H9 (cell line): ENCODE measurements around the gene LAX1. TPM values are rescaled to one million over a fixed set of nuclear protein-coding genes. Genes with fewer than 3 reads are reported as not detected.
A peak's percentile ranks its signal among the peaks of the same experiment; 100 is the strongest.

Source experiments
- DNase-seq: peaks from one replicate; pipeline ENCODE4 v3.0.0-alpha.2; 2017
- H2AFZ ChIP-seq: one replicate; pipeline ENCODE4 v1.6.1; 2013; ENCODE audit warnings: mild to moderate bottlenecking, low read length, control low read depth, moderate library complexity
- H2AK5ac ChIP-seq: 2 replicates; pipeline ENCODE4 v1.6.1; 2013; ENCODE audit warnings: low read length, control low read depth, mixed read lengths; ENCODE audit not compliant: insufficient read length
- H2BK120ac ChIP-seq: one replicate; pipeline ENCODE4 v1.6.1; 2013; ENCODE audit warnings: low read depth, mild to moderate bottlenecking, low read length, control low read depth, inconsistent platforms; ENCODE audit not compliant: poor library complexity, severe bottlenecking
- H2BK12ac ChIP-seq: 2 replicates; pipeline ENCODE4 v1.6.1; 2013; ENCODE audit warnings: low read length, control low read depth, mixed read lengths, low read depth; ENCODE audit not compliant: insufficient read length
- H2BK15ac ChIP-seq: 2 replicates; pipeline ENCODE4 v1.6.1; 2013; ENCODE audit warnings: low read depth, low read length, control low read depth
- H2BK20ac ChIP-seq: one replicate; pipeline ENCODE4 v1.6.1; 2013; ENCODE audit warnings: low read depth, mild to moderate bottlenecking, low read length, control low read depth, inconsistent platforms; ENCODE audit not compliant: poor library complexity, severe bottlenecking
- H2BK5ac ChIP-seq: 2 replicates; pipeline ENCODE4 v1.6.1; 2013; ENCODE audit warnings: low read length, control low read depth, mixed read lengths; ENCODE audit not compliant: insufficient read length
- H3K14ac ChIP-seq: 2 replicates; pipeline ENCODE4 v1.6.1; 2013; ENCODE audit warnings: low read length, control low read depth; ENCODE audit not compliant: insufficient read depth
- H3K18ac ChIP-seq: 2 replicates; pipeline ENCODE4 v1.6.1; 2013; ENCODE audit warnings: low read depth, mild to moderate bottlenecking, mixed read lengths, low read length, control low read depth; ENCODE audit not compliant: insufficient read length
- H3K23ac ChIP-seq: 2 replicates; pipeline ENCODE4 v1.6.1; 2013; ENCODE audit warnings: low read length, control low read depth, mixed read lengths, low read depth; ENCODE audit not compliant: insufficient read length
- H3K23me2 ChIP-seq: 2 replicates; pipeline ENCODE4 v1.6.1; 2013; ENCODE audit warnings: low read depth, mild to moderate bottlenecking, mixed read lengths, low read length, control low read depth; ENCODE audit not compliant: insufficient read length, poor library complexity, severe bottlenecking
- H3K27ac ChIP-seq: 2 replicates; pipeline ENCODE4 v1.5.1; 2013; ENCODE audit warnings: low read length, control low read depth, mixed read lengths, low read depth; ENCODE audit not compliant: insufficient read length
- H3K27me3 ChIP-seq: 2 replicates; pipeline ENCODE4 v1.6.1; 2013; ENCODE audit warnings: low read length, control low read depth, inconsistent platforms; ENCODE audit not compliant: insufficient read depth
- H3K4ac ChIP-seq: 2 replicates; pipeline ENCODE4 v1.6.1; 2013; ENCODE audit warnings: low read depth, mild to moderate bottlenecking, control low read depth, inconsistent platforms, low read length, moderate library complexity
- H3K4me1 ChIP-seq: 2 replicates; pipeline ENCODE4 v1.6.1; 2013; ENCODE audit warnings: low read length, control low read depth, inconsistent platforms; ENCODE audit not compliant: insufficient read depth
- H3K4me2 ChIP-seq: 2 replicates; pipeline ENCODE4 v1.6.1; 2013; ENCODE audit warnings: low read length, control low read depth, mixed read lengths; ENCODE audit not compliant: insufficient read length, insufficient read depth
- H3K56ac ChIP-seq: 2 replicates; pipeline ENCODE4 v1.6.1; 2013; ENCODE audit warnings: low read depth, mild to moderate bottlenecking, mixed read lengths, low read length, control low read depth; ENCODE audit not compliant: insufficient read length
- H3K79me1 ChIP-seq: 2 replicates; pipeline ENCODE4 v1.6.1; 2013; ENCODE audit warnings: low read depth, mild to moderate bottlenecking, moderate library complexity, low read length, control low read depth, inconsistent platforms; ENCODE audit not compliant: insufficient read depth, poor library complexity, severe bottlenecking
- H3K79me2 ChIP-seq: 2 replicates; pipeline ENCODE4 v1.6.1; 2013; ENCODE audit warnings: low read length, control low read depth, inconsistent platforms; ENCODE audit not compliant: insufficient read depth
- H3K9ac ChIP-seq: 2 replicates; pipeline ENCODE4 v1.6.1; 2013; ENCODE audit warnings: low read length, control low read depth, mixed read lengths; ENCODE audit not compliant: insufficient read length; ENCODE audit errors: extremely low read depth
- H3K9me3 ChIP-seq: one replicate; pipeline ENCODE4 v1.6.1; 2013; ENCODE audit warnings: low read depth, low read length, inconsistent platforms; ENCODE audit not compliant: control insufficient read depth
- H3T11ph ChIP-seq: one replicate; pipeline ENCODE4 v1.6.1; 2013; ENCODE audit warnings: mild to moderate bottlenecking, low read length, control low read depth, inconsistent platforms
- H4K20me1 ChIP-seq: one replicate; pipeline ENCODE4 v1.6.1; 2013; ENCODE audit not compliant: control insufficient read depth, insufficient read length, insufficient read depth
- H4K5ac ChIP-seq: 2 replicates; pipeline ENCODE4 v1.6.1; 2013; ENCODE audit warnings: low read depth, mild to moderate bottlenecking, mixed read lengths, low read length, control low read depth; ENCODE audit not compliant: insufficient read length
- H4K8ac ChIP-seq: replicated peaks from 2 replicates; pipeline ENCODE4 v1.6.1; 2013; ENCODE audit warnings: low read length, control low read depth, mixed read lengths, low read depth; ENCODE audit not compliant: insufficient read length
- H4K91ac ChIP-seq: 2 replicates; pipeline ENCODE4 v1.6.1; 2013; ENCODE audit warnings: low read depth, mild to moderate bottlenecking, moderate library complexity, mixed read lengths, low read length, control low read depth; ENCODE audit not compliant: insufficient read length
- H3K27ac Mint-ChIP-seq, 3 experiments: 2 replicates in 2 of 3; 3 replicates in 1 of 3; pipeline ENCODE4 v1.8.0; 2020 to 2021; ENCODE audit warnings: mixed read lengths in 3 of 3, mild to moderate bottlenecking in 1 of 3, moderate library complexity in 1 of 3
- H3K27me3 Mint-ChIP-seq: 2 replicates; pipeline ENCODE4 v1.8.0; 2021; ENCODE audit warnings: low read depth, mild to moderate bottlenecking, moderate library complexity, mixed read lengths
- H3K36me3 Mint-ChIP-seq, 3 experiments: 2 replicates in 2 of 3; 3 replicates in 1 of 3; pipeline ENCODE4 v1.8.0; 2020 to 2021; ENCODE audit warnings: low read depth in 3 of 3, mixed read lengths in 3 of 3; ENCODE audit not compliant: insufficient read depth in 1 of 3
- H3K4me1 Mint-ChIP-seq, 2 experiments: 2 replicates each; pipeline ENCODE4 v1.8.0; 2020; ENCODE audit warnings: mixed read lengths in 2 of 2
- H3K4me3 Mint-ChIP-seq, 2 experiments: 2 replicates in 1 of 2; 3 replicates in 1 of 2; pipeline ENCODE4 v1.8.0; 2020 to 2021; ENCODE audit warnings: mild to moderate bottlenecking in 2 of 2, mixed read lengths in 2 of 2, moderate library complexity in 1 of 2
- H3K9me3 Mint-ChIP-seq, 2 experiments: 2 replicates in 1 of 2; 3 replicates in 1 of 2; pipeline ENCODE4 v1.8.0; 2020; ENCODE audit warnings: mild to moderate bottlenecking in 2 of 2, mixed read lengths in 2 of 2, moderate library complexity in 1 of 2
- CTCF ChIP-seq: fragments of 200-600 bp; sonication (generic); conservative IDR thresholded peaks from 3 replicates; pipeline ENCODE4 v1.8.0; 2021; ENCODE audit warnings: antibody characterized with exemption, mild to moderate bottlenecking
- WGBS: extraction: QIAGEN DNeasy Blood & Tissue Kit; methylation state at CpG from one replicate; pipeline ENCODE4 v1.1.7; 2013; ENCODE audit warnings: missing lambda C conversion rate, low lambda C conversion rate, mixed read lengths; ENCODE audit not compliant: insufficient read length; ENCODE audit errors: extremely low coverage; 5-methylcytosine and 5-hydroxymethylcytosine counted together
- long read RNA-seq: library from polyadenylated mRNA; unstranded; transcript quantifications from one replicate; pipeline ENCODE4 v2.0.0, GENCODE V29; 2020
- total RNA-seq: library from RNA; stranded (reverse); gene quantifications from 2 replicates; pipeline ENCODE4 v1.2.1, GENCODE V29; 2021

Gene LAX1
- not detected in 2 replicates for total RNA-seq
- long read RNA-seq: 0 reads

- Histone ChIP-seq H3K79me2 (no peaks in the 10 kb centered on the region), H3K27ac (no peak within 1 kb of the TSS), H3K23me2 (no peaks in the 10 kb centered on the region), H4K8ac (no peak within 1 kb of the TSS), H3T11ph (no peak within 1 kb of the TSS), H3K4ac (no peak within 1 kb of the TSS), H3K4me1 (no peaks in the 10 kb centered on the region), H3K9ac (no peak within 1 kb of the TSS), H3K56ac (no peak within 1 kb of the TSS), H3K23ac (no peak within 1 kb of the TSS), H4K20me1 (no peaks in the 10 kb centered on the region), H2AFZ (no peak within 1 kb of the TSS), H3K79me1 (no peaks in the 10 kb centered on the region), H3K27me3 (no peaks in the 10 kb centered on the region), H2AK5ac (no peak within 1 kb of the TSS), H2BK12ac (no peak within 1 kb of the TSS), H3K9me3 (no peaks in the 10 kb centered on the region), H2BK20ac (no peak within 1 kb of the TSS), H3K18ac (no peak within 1 kb of the TSS), H2BK5ac (no peak within 1 kb of the TSS), H2BK120ac (no peak within 1 kb of the TSS), H4K5ac (no peak within 1 kb of the TSS), H3K14ac (no peak within 1 kb of the TSS), H3K4me2 (no peak within 1 kb of the TSS), H4K91ac (no peak within 1 kb of the TSS), H2BK15ac (no peak within 1 kb of the TSS)
- DNase-seq: no peak
- Mint-ChIP-seq H3K36me3 (no peaks in the 10 kb centered on the region), H3K9me3 (no peaks in the 10 kb centered on the region), H3K27me3 (no peaks in the 10 kb centered on the region), H3K27ac (peak within 1 kb of the TSS in 1 of 3 experiments; percentile 79; a peak in 1 of 7 replicates), H3K4me1 (peaks cover 4% of the 10 kb centered on the region in 2 experiments; a peak in 2 of 4 replicates), H3K4me3 (no peak within 1 kb of the TSS)
- no peak for TF ChIP-seq CTCF
- WGBS: no CpG with 5 or more reads among the region's 16 CpGs
Observed at GRCh38 chr1:203765029-203765837, at the start of gene LAX1. Gene LAX1 (plus strand): TSS chr1:203765183. CDS start chr1:203765566, 383 bp downstream.
